ENCODE data around the gene TLCD3A.

The TLCD3A gene

DNA sequence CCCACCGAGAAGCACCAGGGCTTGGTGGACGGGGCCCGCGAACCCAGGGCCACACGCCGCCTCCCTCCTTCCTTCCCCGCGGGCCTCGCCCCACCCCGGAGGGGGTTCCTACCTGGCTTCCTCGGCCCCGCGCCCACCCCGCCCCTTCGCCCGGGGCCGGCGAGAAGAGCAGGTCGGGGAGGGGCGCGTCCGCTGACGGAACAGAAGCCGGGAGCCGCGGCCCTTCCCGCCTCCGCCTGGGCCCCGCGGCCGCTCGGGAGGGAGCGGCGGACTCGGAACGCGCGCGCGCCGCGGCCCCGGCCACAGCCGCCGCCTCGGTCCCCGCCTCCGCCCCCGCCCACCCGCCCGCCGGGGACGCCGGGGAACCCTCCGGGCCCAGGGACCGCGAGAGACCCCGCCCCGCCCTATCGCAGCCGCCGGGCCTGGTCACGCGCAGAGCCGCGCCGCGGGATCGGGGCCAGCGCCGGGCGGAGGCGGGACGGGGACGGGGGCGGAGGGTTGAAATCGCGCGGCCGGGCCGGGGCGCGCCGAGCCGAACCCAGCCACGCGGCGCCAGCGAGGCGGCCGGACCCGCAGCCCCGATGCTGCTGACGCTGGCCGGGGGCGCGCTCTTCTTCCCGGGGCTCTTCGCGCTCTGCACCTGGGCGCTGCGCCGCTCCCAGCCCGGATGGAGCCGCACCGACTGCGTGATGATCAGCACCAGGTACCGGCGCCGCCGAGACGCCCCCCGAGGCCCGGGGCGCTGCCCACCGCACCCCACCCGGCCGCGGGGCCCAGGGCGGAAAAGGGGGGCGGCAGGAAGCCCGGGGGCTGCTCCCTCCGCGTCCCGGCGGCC lies at the start of gene TLCD3A:
TLCD3A (plus strand) TSS at position 530 of the 835 bp plus-strand sequence; CDS start at position 582, 52 bp downstream.
- H3K4me3 ChIP-seq (ENCODE audit: low read depth, low read length) = peak within 1 kb of the TSS; percentile 74
- peaks cover 30% of the 10 kb centered on the region for H3K36me3 ChIP-seq (ENCODE audit: control insufficient read depth, insufficient read depth, low read length)
- H3K27me3 ChIP-seq (ENCODE audit: control insufficient read depth, insufficient read depth, low read length) = no peaks in the 10 kb centered on the region
- peak within 1 kb of the TSS; percentile 66 for H3K27ac ChIP-seq (ENCODE audit: low read depth, low read length)
- no peaks in the 10 kb centered on the region for H3K9me3 ChIP-seq (ENCODE audit: control insufficient read depth, insufficient read depth, low read length)
- H3K9ac ChIP-seq (ENCODE audit: low read depth, low read length) = peak within 1 kb of the TSS; percentile 78
- H3K4me1 ChIP-seq (ENCODE audit: control insufficient read depth, insufficient read depth, low read length) = no peaks in the 10 kb centered on the region; the same call in 1 of the 2 replicates

GRCh38 chr17:683040-683439 lies 49.4 kb upstream of the TLCD3A start:
- peaks cover 16% of the 10 kb centered on the region for H3K4me1 ChIP-seq (ENCODE audit: control insufficient read depth, insufficient read depth, low read length)
- H3K9ac ChIP-seq (ENCODE audit: low read depth, low read length) = no peak overlapping the region
- no peaks in the 10 kb centered on the region for H3K9me3 ChIP-seq (ENCODE audit: control insufficient read depth, insufficient read depth, low read length)
- H3K27ac ChIP-seq (ENCODE audit: low read depth, low read length) = no peak overlapping the region
- H3K27me3 ChIP-seq (ENCODE audit: control insufficient read depth, insufficient read depth, low read length) = no peaks in the 10 kb centered on the region
- peaks cover 12% of the 10 kb centered on the region for H3K36me3 ChIP-seq (ENCODE audit: control insufficient read depth, insufficient read depth, low read length)
- H3K4me3 ChIP-seq (ENCODE audit: low read depth, low read length) = no peak overlapping the region

- no peak overlapping the region for H3K27ac ChIP-seq (ENCODE audit: low read depth, low read length)
- H3K36me3 ChIP-seq (ENCODE audit: control insufficient read depth, insufficient read depth, low read length) = peaks cover 13% of the 10 kb centered on the region
- H3K9ac ChIP-seq (ENCODE audit: low read depth, low read length) = no peak overlapping the region
- H3K27me3 ChIP-seq (ENCODE audit: control insufficient read depth, insufficient read depth, low read length) = no peaks in the 10 kb centered on the region
- no peaks in the 10 kb centered on the region for H3K9me3 ChIP-seq (ENCODE audit: control insufficient read depth, insufficient read depth, low read length)
- H3K4me1 ChIP-seq (ENCODE audit: control insufficient read depth, insufficient read depth, low read length) = peaks cover 16% of the 10 kb centered on the region
- no peak overlapping the region for H3K4me3 ChIP-seq (ENCODE audit: low read depth, low read length)
Observed at GRCh38 chr17:683499-684254, 48.7 kb upstream of the TLCD3A start.

DNA sequence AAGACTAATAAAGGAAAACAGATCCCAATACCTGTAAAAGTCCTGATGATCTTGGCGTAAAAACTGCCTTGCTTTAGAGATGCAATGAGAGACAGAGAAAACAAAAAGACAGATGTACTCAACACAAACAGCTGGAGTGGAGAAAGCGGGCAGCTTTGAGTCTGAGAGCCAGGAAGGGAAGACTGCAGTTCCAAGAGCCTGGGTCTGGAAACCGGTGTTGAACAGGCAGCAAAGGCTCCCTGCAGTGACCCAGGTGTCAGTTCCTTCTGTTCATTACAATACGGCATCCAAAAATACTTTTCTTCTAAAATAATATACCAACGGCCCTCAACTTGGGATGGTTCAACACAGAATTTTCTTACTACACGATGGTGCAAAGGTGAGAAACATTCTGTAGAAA lies 47.4 kb upstream of the TLCD3A start:
- Histone ChIP-seq H3K4me1 (ENCODE audit: control insufficient read depth, insufficient read depth, low read length) (peaks cover 16% of the 10 kb centered on the region), H3K4me3 (ENCODE audit: low read depth, low read length) (no peak overlapping the region), H3K27ac (ENCODE audit: low read depth, low read length) (no peak overlapping the region), H3K36me3 (ENCODE audit: control insufficient read depth, insufficient read depth, low read length) (peaks cover 21% of the 10 kb centered on the region), H3K9ac (ENCODE audit: low read depth, low read length) (no peak overlapping the region), H3K27me3 (ENCODE audit: control insufficient read depth, insufficient read depth, low read length) (no peaks in the 10 kb centered on the region), H3K9me3 (ENCODE audit: control insufficient read depth, insufficient read depth, low read length) (no peaks in the 10 kb centered on the region)

DNA sequence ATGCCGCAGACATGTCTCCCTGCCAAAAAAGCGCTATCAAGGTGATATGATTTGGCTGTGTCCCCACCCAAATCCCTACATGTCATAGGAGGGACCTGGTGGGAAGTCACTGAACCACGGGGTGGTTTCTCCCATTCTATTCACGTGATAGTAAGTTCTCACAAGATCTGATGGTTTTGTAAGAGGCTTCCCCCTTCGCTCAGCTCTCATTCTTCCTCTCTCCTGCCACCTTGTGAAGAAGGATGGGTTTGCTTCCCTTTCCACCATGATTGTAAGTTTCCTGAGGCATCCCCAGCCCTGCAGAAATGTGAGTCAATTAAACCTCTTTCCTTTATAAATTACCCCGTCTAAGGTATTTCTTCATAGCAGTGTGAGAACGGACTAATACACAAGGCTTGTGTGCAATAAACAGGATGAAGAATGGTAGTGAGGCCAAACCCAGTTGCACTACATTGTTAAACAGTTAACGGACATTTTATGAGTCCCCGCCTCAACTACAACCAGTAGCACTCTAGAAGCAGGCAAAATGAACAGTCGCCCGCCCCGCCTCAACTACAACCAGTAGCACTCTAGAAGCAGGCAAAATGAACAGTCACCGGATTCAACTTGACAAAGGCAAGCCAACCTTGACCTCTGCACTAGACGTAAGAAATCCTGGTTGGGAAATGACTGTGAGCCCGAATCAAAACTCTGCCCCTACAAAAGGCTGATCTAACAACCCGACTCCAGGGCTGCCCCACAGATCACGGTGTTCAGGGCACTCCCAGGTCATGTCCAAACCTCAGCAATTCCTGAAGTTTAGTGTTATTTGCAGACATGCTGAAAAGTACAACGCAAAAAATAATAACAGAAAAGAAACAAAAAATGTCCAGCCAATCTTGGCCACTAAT lies 44.1 kb upstream of the TLCD3A start:
- Histone ChIP-seq H3K9me3 (ENCODE audit: control insufficient read depth, insufficient read depth, low read length) (no peaks in the 10 kb centered on the region), H3K27me3 (ENCODE audit: control insufficient read depth, insufficient read depth, low read length) (no peaks in the 10 kb centered on the region), H3K27ac (ENCODE audit: low read depth, low read length) (no peak overlapping the region), H3K4me1 (ENCODE audit: control insufficient read depth, insufficient read depth, low read length) (peaks cover under 1% of the 10 kb centered on the region; the same call in 1 of the 2 replicates), H3K36me3 (ENCODE audit: control insufficient read depth, insufficient read depth, low read length) (peaks cover 35% of the 10 kb centered on the region), H3K9ac (ENCODE audit: low read depth, low read length) (no peak overlapping the region), H3K4me3 (ENCODE audit: low read depth, low read length) (no peak overlapping the region)

DNA sequence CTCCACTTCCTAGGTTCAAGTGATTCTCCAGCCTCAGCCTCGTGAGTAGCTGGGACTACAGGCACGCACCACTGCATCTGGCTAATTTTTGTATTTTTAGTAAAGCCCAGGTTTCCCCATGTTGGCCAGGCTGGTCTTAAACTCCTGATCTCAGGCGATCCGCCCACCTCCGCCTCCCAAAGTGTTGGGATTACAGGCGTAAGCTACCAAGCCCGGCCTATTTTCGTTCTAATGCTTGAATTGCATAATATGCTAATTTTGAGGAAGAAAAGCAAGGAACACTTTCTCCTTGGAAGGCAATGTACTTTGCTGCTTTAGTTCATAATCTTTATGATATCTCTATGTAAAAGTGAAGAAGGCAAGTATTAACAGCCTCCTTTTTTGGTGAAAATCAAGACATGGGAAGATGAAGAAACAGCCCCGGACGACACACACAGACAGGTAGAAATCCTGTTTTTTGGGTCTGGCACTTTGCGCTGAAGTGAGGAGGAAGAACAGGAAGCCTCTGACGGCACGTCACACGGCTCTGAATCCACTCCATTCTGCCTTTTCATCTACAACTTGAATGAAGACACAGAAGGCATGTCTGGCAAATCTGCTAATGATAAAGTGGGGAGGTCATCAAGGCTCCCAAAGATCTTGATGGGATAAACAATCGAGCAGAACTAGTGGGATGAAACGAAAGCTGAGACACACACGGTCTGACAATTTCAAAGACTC lies 42.7 kb upstream of the TLCD3A start:
- no peaks in the 10 kb centered on the region; the same call in 1 of the 2 replicates for H3K4me1 ChIP-seq (ENCODE audit: control insufficient read depth, insufficient read depth, low read length)
- peaks cover 47% of the 10 kb centered on the region for H3K36me3 ChIP-seq (ENCODE audit: control insufficient read depth, insufficient read depth, low read length)
- H3K9ac ChIP-seq (ENCODE audit: low read depth, low read length) = no peak overlapping the region
- H3K4me3 ChIP-seq (ENCODE audit: low read depth, low read length) = no peak overlapping the region
- no peaks in the 10 kb centered on the region for H3K9me3 ChIP-seq (ENCODE audit: control insufficient read depth, insufficient read depth, low read length)
- H3K27me3 ChIP-seq (ENCODE audit: control insufficient read depth, insufficient read depth, low read length) = no peaks in the 10 kb centered on the region
- H3K27ac ChIP-seq (ENCODE audit: low read depth, low read length) = no peak overlapping the region

DNA sequence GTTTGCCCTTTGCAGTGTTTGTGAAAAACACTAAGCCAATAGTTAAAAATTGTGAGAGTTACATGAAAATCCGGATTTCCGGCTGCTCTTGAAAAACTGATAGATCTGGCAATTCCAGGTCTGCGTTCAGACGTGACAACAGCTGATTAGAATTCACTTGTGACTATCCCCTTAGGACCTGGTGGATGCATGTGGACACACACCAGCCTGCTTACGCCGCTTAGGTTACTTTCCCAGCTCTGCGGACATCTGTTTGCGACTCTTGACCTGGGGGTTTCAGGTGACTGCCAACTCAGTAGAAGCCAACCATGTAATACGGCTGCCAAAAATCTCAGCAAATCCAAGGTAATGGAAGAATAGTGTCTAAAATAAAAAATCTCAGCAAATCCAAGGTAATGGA lies 42.0 kb upstream of the TLCD3A start:
- peaks cover 48% of the 10 kb centered on the region for H3K36me3 ChIP-seq (ENCODE audit: control insufficient read depth, insufficient read depth, low read length)
- H3K4me1 ChIP-seq (ENCODE audit: control insufficient read depth, insufficient read depth, low read length) = no peaks in the 10 kb centered on the region; the same call in 1 of the 2 replicates
- H3K9ac ChIP-seq (ENCODE audit: low read depth, low read length) = no peak overlapping the region
- H3K27ac ChIP-seq (ENCODE audit: low read depth, low read length) = no peak overlapping the region
- no peaks in the 10 kb centered on the region for H3K9me3 ChIP-seq (ENCODE audit: control insufficient read depth, insufficient read depth, low read length)
- no peaks in the 10 kb centered on the region for H3K27me3 ChIP-seq (ENCODE audit: control insufficient read depth, insufficient read depth, low read length)
- no peak overlapping the region for H3K4me3 ChIP-seq (ENCODE audit: low read depth, low read length)

GRCh38 chr17:691423-691822 lies 41.0 kb upstream of the TLCD3A start:
- H3K9ac ChIP-seq (ENCODE audit: low read depth, low read length) = no peak overlapping the region
- H3K4me3 ChIP-seq (ENCODE audit: low read depth, low read length) = no peak overlapping the region
- H3K27me3 ChIP-seq (ENCODE audit: control insufficient read depth, insufficient read depth, low read length) = no peaks in the 10 kb centered on the region
- H3K27ac ChIP-seq (ENCODE audit: low read depth, low read length) = no peak overlapping the region
- no peaks in the 10 kb centered on the region; the same call in 1 of the 2 replicates for H3K4me1 ChIP-seq (ENCODE audit: control insufficient read depth, insufficient read depth, low read length)
- H3K36me3 ChIP-seq (ENCODE audit: control insufficient read depth, insufficient read depth, low read length) = peaks cover 55% of the 10 kb centered on the region
- H3K9me3 ChIP-seq (ENCODE audit: control insufficient read depth, insufficient read depth, low read length) = no peaks in the 10 kb centered on the region

DNA sequence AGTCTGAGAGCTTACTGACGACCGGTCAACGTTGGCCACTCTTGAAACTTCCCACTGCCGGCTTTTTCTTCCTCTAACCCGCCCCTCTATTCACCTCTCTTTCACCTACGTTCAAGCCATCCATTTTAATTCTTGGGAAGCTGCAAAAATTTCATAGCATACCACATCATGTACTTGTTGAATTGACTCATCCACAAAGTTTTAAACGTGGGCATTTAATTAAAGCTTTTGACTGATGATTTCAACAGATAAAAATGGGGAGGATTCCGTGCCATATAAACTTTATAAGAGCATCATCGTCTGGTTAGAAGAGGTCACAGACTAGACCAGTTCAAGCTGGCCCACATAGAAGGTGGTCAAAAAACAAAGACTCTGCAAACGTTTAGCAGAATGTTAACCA lies 40.3 kb upstream of the TLCD3A start:
- no peak overlapping the region for H3K27ac ChIP-seq (ENCODE audit: low read depth, low read length)
- H3K36me3 ChIP-seq (ENCODE audit: control insufficient read depth, insufficient read depth, low read length) = peaks cover 59% of the 10 kb centered on the region
- no peak overlapping the region for H3K4me3 ChIP-seq (ENCODE audit: low read depth, low read length)
- H3K27me3 ChIP-seq (ENCODE audit: control insufficient read depth, insufficient read depth, low read length) = no peaks in the 10 kb centered on the region
- H3K9ac ChIP-seq (ENCODE audit: low read depth, low read length) = no peak overlapping the region
- H3K4me1 ChIP-seq (ENCODE audit: control insufficient read depth, insufficient read depth, low read length) = no peaks in the 10 kb centered on the region; the same call in 1 of the 2 replicates
- no peaks in the 10 kb centered on the region for H3K9me3 ChIP-seq (ENCODE audit: control insufficient read depth, insufficient read depth, low read length)

Data from HUES48 (cell line).